Stimulated activated CD4-positive, alpha-beta T cell treated with anti-CD3 and anti-CD28 coated beads, Interleukin-4, amount 100 ng/mL, for 48 hours (primary cell): ENCODE results near the gene MED7.
"Not testable (repeated sequence)": the region's sequence is repeated elsewhere in the genome, so short reads cannot be mapped to it uniquely, and the experiment has no call there.

Source experiments
- DNase-seq, 2 donors: peaks; one replicate each; pipeline ENCODE4 v3.0.0-alpha.2; 2020; ENCODE audit warnings: low read depth in 2 of 2

MED7 gene

DNA sequence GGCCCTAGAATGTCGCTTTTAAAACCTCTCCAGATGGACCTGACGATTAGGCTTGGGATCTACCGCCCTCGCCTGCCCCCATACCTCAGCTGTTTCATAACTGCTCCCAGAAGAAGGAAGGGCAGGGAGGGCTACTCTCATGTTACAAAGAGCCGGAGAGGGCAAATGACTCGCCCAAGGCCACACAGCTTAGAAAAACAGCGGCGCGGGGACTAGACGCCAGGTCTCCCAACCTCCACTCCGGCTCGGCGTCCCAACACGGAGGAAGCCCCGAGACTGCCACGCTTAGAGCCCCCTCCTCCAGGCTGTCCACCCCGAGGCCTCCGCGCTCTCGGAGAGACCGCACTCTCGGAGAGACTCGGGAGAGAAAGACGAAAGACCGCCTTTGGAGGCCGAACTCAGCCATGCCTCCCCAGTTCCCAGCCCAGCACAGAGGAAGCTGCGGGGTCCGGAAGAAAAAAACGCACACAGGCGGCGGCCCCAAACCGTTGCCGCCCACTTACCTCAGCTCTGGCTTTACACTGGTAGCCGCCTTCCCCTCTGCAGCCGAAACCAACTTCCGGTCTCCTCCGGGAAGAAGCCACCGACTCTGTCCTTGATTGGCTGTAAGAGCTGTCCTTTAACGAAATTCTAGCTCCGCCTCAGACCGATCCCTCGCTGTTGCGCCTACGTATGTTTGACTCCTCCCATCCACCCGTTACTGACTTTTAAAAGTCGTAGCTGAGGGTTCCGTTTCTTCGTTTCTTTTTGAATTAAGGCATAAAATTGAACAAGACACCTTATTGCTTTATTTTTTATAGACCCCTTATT, at the start of gene MED7:
Gene MED7, minus strand, starts transcription at position 549 of the 810 bp plus-strand sequence. CDS start 3,434 bp downstream, outside the sequence.
- DNase-seq: peak; percentile 70 to 92

DNA sequence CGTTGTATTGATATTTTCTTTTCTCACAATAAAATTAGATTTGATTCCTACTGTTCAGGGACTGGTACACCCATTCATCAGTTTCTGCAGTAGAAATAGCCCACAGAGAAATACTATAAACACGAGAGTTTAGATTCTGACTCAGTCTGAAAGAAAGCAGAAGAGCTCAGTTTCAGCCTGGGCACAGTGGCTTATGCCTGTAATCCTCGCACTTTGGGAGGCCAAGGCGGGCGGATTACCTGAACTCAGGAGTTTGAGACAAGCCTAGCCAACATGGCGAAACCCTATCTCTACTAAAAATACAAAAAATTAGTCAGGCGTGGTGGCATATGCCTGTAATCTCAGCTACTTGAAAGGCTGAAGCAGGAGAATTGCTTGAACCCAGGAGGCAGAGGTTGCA, 46.6 kb upstream of the MED7 start:
- peak in 1 of 2 donors; percentile 50 for DNase-seq

GRCh38 chr5:157188270-157188669, 45.6 kb upstream of the MED7 start:
- no peak for DNase-seq

- DNase-seq: no peak
Observed at GRCh38 chr5:157187046-157187754, 44.5 kb upstream of the MED7 start.

- no peak for DNase-seq
Observed at GRCh38 chr5:157186309-157187045, 43.8 kb upstream of the MED7 start.

- not testable (repeated sequence) for DNase-seq
Observed at GRCh38 chr5:157185122-157185521, 42.5 kb upstream of the MED7 start.

DNA sequence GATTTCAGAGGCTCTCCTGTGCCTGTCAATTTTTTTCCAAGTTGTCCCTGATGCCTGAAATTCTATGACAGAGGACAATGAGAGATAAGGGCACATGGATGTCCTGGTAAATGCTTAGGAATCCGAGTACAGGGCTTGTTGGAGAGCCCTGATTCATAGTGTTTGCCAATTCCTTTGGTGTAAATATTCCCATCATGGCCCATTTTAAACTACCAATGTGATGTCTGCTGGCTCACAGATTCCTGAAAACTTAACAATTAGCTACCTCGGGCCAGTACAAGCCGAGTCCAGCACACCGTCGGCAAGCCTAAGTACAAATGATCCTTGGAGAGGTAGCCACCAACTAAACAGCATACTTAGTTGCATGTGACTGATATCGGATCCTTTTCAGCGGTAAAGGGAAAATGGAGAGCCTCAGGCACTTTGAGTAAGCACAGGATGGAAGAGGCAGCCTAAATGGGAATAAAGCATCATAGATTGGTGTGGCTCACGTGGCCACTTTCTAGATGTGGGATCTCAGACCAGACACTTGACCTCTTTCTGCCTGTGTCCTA, 41.5 kb upstream of the MED7 start:
- DNase-seq: no peak

- no peak for DNase-seq
Observed at GRCh38 chr5:157182143-157182757, 39.6 kb upstream of the MED7 start.

- no peak for DNase-seq
Observed at GRCh38 chr5:157180374-157181264, 38.0 kb upstream of the MED7 start, which contains the start of gene ITK. TSS of gene ITK (plus strand) at chr5:157180840. CDS start at chr5:157180978, 138 bp downstream.

DNA sequence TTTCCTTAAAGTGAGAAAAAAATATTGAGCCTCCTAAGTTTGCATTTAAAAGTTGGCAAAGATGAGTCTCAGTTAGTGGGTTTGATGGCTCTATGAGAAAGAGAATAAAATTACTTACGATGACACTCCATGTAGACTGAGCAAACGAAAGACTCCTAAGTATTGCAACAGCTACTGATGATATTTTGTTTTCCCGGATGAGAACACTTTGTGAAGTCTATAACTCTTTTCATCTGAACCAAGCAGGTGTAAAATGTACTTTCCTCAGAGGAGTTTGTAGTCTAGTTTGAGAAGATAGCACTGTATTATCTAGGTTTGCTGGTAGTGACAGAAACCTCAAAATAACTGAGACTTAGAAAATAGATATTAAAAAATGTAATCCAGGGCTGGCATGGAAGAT, 36.3 kb upstream of the MED7 start:
- no peak for DNase-seq

DNA sequence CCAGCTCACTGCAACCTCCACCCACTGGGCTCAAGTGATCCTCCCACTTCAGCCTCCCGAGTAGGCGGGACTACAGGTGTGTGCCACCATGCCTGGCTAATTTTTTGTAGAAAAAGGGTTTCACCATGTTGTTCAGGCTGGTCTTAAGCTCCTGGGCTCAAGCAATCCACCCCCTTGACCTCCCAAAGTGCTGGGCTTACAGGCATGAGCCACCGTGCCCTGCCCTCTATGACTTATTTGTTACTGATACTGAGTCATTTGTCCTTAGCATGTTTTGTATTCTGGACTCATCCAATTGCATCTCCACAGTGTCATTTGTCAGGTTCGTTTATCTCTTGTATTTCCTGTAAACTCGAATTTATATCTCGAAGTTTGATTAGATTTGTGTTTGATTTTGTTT, 35.3 kb upstream of the MED7 start:
- DNase-seq: no peak

DNA sequence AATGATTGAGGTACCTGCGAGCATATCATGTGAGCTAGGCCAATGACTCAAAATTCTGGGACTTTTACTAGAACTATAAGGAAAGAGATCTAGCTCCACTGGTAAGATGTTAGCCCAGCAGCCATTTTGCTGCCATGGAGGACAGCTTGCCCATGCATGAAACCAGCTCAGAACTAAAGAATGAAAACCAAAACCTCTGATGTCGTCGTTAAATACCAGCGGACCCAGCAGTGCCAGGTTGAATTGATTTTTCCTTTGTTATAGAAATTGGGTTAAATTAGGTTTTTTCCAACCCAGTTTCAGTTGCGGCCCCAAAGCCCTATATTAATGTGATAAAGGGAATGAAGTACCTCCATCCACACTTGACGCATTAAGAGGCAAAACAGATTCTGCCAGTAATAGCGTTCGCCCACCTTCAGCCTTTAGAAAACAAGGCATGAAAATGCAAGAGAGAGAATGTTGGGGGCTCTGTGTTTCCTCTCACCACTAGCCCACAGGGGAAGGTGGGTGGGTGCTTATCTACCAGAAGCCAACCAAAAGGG, 32.5 kb upstream of the MED7 start:
- no peak for DNase-seq

GRCh38 chr5:157172403-157172802, 29.7 kb upstream of the MED7 start:
- peak; percentile 76 to 87 for DNase-seq

DNA sequence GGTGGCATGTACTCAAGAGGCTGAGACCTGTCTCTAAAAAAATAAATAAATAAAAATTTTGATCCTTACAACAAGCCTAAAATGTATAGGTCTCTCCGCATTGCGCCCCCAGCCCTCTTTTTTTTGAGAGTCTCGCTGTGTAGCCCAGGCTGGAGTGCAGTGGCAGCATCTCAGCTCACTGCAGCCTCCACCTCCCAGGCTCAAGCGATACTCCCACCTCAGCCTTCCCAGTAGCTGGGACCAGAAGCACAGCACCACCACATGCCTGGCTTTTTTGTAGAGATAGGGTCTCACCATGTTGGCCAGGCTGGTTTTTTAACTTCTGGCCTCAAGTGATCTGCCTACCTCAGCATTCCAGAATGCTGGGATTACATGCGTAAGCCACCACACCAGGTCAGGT, 25.6 kb upstream of the MED7 start:
- DNase-seq: no peak

GRCh38 chr5:157167214-157167621, 24.6 kb upstream of the MED7 start:
- no peak for DNase-seq

- no peak for DNase-seq
Observed at GRCh38 chr5:157166214-157167213, 23.8 kb upstream of the MED7 start, which contains the start of gene GARIN3. TSS of gene GARIN3 (minus strand) at chr5:157166264. CDS start at chr5:157166168, 96 bp downstream.

GRCh38 chr5:157165668-157166067, 23.0 kb upstream of the MED7 start:
- no peak for DNase-seq

- DNase-seq: no peak
Observed at GRCh38 chr5:157165261-157165660, 22.6 kb upstream of the MED7 start.

- no peak for DNase-seq
Observed at GRCh38 chr5:157164521-157164920, 21.9 kb upstream of the MED7 start.
